ENCODE data around the gene SLU7. TPM values are rescaled to one million over a fixed set of nuclear protein-coding genes. Genes with fewer than 3 reads are reported as not detected.

Gene SLU7
- total RNA-seq, 4 donors from 2014 or later: 61.4 to 103 (median 87.2) TPM

DNA sequence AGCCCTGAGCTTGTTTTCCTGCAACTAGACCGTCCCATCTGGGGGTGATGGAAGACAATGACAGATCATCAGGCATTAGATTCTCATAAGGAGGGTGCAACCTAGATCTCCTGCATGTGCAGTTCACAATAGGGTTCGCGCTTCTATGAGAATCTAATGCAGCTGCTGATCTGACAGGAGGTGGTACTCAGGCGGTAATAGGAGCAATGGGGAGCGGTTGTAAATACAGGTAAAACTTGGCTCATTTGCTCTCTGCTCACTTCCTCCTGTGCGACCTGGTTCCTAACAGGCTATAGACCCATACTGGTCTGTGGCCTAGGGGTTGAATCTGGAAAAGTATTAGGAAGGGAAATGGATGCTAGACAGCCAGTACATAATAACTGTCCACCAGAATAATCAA lies 42.5 kb upstream of the SLU7 start:
- no peak for TF ChIP-seq POLR2A (IDR thresholded peaks at IDR 0.05)
- TF ChIP-seq, protein P1, sequence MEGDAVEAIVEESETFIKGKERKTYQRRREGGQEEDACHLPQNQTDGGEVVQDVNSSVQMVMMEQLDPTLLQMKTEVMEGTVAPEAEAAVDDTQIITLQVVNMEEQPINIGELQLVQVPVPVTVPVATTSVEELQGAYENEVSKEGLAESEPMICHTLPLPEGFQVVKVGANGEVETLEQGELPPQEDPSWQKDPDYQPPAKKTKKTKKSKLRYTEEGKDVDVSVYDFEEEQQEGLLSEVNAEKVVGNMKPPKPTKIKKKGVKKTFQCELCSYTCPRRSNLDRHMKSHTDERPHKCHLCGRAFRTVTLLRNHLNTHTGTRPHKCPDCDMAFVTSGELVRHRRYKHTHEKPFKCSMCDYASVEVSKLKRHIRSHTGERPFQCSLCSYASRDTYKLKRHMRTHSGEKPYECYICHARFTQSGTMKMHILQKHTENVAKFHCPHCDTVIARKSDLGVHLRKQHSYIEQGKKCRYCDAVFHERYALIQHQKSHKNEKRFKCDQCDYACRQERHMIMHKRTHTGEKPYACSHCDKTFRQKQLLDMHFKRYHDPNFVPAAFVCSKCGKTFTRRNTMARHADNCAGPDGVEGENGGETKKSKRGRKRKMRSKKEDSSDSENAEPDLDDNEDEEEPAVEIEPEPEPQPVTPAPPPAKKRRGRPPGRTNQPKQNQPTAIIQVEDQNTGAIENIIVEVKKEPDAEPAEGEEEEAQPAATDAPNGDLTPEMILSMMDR (IDR thresholded peaks at IDR 0.05 in 4 of 5, conservative IDR thresholded peaks at IDR 0.05 in 1 of 5): no peak
- DNase-seq: no peak
- Histone ChIP-seq H3K9me3 (no peaks in the 10 kb centered on the region), H3K4me1 (no peaks in the 10 kb centered on the region), H3K36me3 (no peaks in the 10 kb centered on the region), H3K27ac (no peak overlapping the region), H3K27me3 (no peaks in the 10 kb centered on the region), H3K4me3 (no peak overlapping the region)
- no peak for ATAC-seq
- in situ Hi-C loops (cut with MboI; ENCODE audit: low sequenced_read_pairs in 4 of 4): no loop called here
- intact Hi-C loops (cut with DNase I; ENCODE audit: low total_unique reads): no loop called here

DNA sequence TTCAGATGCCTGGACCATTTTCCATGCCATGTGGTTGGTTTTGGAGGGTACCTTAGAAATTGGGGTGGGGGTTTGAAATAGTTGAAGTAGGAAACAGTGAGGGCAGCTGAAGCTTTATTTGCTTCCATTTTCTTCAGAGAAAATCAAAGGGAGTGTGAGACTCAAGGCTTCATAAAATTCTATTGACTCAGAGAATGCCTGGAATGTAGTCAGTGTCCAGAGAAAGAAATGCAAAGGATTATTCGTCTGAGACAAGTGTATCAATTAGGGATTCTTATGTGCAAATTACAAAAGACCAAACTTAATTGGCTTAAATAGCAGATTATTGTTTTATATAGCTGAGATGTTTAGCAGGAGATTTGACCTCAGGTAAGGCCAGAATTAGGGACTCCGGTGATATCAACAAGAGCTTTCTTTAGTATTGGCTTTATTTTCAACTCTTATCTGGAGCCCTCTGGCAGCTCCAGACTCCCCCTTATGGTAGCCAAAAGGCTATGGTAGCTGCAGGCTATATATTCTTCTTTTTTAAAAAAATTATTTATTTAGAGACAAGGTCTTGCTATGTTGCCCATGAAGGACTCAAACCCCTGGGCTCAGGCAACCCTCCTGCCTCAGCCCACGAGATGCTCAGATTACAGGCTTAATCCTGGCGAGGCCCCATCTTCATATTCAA lies 41.6 kb upstream of the SLU7 start:
- Histone ChIP-seq H3K36me3 (no peaks in the 10 kb centered on the region), H3K9me3 (no peaks in the 10 kb centered on the region), H3K27me3 (no peaks in the 10 kb centered on the region), H3K4me1 (no peaks in the 10 kb centered on the region), H3K4me3 (no peak overlapping the region), H3K27ac (no peak overlapping the region)
- intact Hi-C loops (cut with DNase I; ENCODE audit: low total_unique reads) (no loop called here), in situ Hi-C loops (cut with MboI; ENCODE audit: low sequenced_read_pairs in 4 of 4) (no loop called here)
- TF ChIP-seq, protein P1 (IDR thresholded peaks at IDR 0.05 in 4 of 5, conservative IDR thresholded peaks at IDR 0.05 in 1 of 5): no peak
- TF ChIP-seq POLR2A (IDR thresholded peaks at IDR 0.05): no peak
- DNase-seq: no peak
- ATAC-seq: no peak

DNA sequence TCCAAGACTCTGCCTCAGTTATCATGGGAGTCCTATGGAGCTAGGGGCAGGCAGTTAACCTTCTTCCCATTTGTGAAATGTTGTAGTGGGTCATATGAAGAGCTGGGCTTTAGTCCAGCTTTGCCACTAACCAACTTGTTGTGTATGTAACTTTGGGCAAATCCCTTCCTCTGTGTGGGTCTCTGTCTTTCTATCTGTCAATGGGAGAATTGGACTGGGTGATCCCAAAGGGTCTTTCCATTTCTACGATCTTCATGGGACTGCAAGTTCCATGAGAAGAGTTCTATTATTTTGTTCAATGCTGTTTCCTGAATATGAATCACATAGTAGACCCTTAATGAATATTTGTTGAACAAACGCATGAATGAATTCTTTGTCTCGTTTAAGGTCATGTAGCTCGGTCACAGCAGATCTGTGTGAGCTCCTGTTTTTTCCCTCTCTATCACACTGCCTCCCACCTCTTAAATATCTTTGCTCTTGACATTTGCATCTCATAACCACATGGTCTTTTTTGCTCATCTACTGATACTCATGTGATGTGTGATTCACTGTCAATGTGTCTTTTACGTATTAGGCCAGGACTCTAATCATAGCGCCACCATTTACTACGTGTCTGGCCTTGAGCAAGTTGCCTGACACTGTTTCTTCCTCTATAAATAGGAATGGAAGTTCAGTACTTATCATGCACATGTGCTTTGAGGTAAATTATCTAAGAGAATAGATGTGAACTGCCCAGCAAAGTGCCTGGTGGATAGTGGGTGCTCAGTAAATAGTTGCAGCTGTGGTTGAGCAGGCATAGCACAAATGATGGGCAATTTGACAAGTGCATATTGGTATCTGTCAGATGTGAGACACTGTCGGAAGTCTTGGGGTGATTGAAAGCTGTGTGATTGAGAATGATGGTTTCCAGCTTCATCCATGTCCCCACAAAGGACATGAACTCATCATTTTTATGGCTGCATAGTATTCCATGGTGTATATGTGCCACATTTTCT lies 40.2 kb upstream of the SLU7 start:
- no peak for TF ChIP-seq POLR2A (IDR thresholded peaks at IDR 0.05)
- TF ChIP-seq, protein P1 (IDR thresholded peaks at IDR 0.05 in 4 of 5, conservative IDR thresholded peaks at IDR 0.05 in 1 of 5): no peak
- Histone ChIP-seq H3K4me1 (no peaks in the 10 kb centered on the region), H3K27me3 (peaks cover 0 to under 1% (median 0%) of the 10 kb centered on the region in 3 donors), H3K4me3 (no peak overlapping the region), H3K36me3 (no peaks in the 10 kb centered on the region), H3K27ac (no peak overlapping the region), H3K9me3 (no peaks in the 10 kb centered on the region)
- ATAC-seq (no peak), DNase-seq (no peak)
- intact Hi-C loops (cut with DNase I; ENCODE audit: low total_unique reads) (no loop called here), in situ Hi-C loops (cut with MboI; ENCODE audit: low sequenced_read_pairs in 4 of 4) (no loop called here)

DNA sequence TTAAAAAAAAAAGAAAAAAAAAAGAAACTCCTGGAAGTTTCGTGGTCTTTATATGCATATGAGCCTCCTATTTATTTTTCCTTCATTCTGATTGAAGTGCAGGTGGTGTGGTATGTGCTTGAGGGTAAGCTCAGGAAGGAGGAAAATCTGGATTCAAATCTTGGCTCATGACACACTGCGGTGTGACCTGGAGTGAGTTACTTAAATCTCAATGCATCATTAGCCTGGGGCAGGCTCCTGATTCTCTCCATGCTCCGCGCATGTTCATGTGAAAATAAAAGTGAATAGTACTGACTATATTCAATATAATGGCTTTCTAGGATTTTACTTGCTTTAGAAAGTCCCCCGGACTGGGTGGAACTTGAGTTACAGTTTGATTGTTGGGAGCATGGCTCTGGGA lies 38.4 kb upstream of the SLU7 start:
- Histone ChIP-seq H3K9me3 (no peaks in the 10 kb centered on the region), H3K27me3 (peaks cover 0 to 4% (median 0%) of the 10 kb centered on the region in 3 donors), H3K4me3 (no peak overlapping the region), H3K4me1 (no peaks in the 10 kb centered on the region), H3K27ac (no peak overlapping the region), H3K36me3 (no peaks in the 10 kb centered on the region)
- no peak for ATAC-seq
- in situ Hi-C loops (cut with MboI; ENCODE audit: low sequenced_read_pairs in 4 of 4) (no loop called here), intact Hi-C loops (cut with DNase I; ENCODE audit: low total_unique reads) (no loop called here)
- TF ChIP-seq, protein P1 (IDR thresholded peaks at IDR 0.05 in 4 of 5, conservative IDR thresholded peaks at IDR 0.05 in 1 of 5): no peak
- TF ChIP-seq POLR2A (IDR thresholded peaks at IDR 0.05): no peak
- no peak for DNase-seq

All from gastrocnemius medialis (tissue), 4 donors.